Astrocyte (in vitro differentiated cells and primary cell): ENCODE results near the gene HAUS3.

Experiments
- EZH2 ChIP-seq: IDR thresholded peaks from 2 replicates; pipeline ENCODE4 v1.6.1; 2012; ENCODE audit warnings: mild to moderate bottlenecking, low read length, inconsistent platforms; ENCODE audit not compliant: insufficient read depth
- TF ChIP-seq, protein P1 (sequence below): IDR thresholded peaks from 2 replicates; pipeline ENCODE4 v1.5.1; 2011; ENCODE audit warnings: low read depth, mild to moderate bottlenecking, inconsistent platforms, low read length, moderate library complexity; ENCODE audit not compliant: insufficient read depth

DNA sequence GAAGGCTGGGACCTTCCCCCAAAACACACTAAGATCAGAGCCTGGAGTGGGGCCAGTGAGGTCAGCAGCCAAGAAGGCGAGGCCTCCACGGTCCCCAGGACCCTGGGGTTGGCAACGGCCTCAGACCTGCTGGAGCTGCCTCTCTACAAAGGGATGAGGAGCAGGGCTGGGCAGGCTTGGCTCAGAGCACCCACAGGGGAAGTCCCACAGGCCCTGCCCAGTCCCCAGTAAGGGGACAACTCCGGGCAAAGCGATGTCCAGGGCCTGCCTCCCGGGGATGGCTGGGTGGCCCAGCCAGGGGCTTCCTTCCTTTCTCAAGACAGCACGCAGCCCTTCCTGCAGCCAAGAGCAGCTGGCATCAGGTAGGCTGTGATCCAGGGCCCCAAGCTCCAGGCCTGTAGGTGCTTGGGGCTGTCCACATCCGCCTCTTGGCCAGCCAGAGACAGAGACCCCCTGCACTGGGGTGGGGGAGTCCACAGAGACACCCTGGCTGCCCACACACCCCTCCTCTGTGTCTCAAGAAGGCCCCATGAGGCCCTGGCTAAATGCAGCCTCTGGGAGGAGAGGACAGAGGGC, 14.3 kb upstream of the HAUS3 start:
- TF ChIP-seq, protein P1, sequence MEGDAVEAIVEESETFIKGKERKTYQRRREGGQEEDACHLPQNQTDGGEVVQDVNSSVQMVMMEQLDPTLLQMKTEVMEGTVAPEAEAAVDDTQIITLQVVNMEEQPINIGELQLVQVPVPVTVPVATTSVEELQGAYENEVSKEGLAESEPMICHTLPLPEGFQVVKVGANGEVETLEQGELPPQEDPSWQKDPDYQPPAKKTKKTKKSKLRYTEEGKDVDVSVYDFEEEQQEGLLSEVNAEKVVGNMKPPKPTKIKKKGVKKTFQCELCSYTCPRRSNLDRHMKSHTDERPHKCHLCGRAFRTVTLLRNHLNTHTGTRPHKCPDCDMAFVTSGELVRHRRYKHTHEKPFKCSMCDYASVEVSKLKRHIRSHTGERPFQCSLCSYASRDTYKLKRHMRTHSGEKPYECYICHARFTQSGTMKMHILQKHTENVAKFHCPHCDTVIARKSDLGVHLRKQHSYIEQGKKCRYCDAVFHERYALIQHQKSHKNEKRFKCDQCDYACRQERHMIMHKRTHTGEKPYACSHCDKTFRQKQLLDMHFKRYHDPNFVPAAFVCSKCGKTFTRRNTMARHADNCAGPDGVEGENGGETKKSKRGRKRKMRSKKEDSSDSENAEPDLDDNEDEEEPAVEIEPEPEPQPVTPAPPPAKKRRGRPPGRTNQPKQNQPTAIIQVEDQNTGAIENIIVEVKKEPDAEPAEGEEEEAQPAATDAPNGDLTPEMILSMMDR = no peak
- TF ChIP-seq EZH2 = no peak
